WERI-Rb-1 (cell line): ENCODE results near the gene ATXN7L1.

Source experiments
- DNase-seq: peaks from one replicate; pipeline ENCODE4 v3.0.0-alpha.2; 2020
- H3K27ac ChIP-seq: fragments of 250-450 bp; sonication (Bioruptor Pico); 2 replicates; pipeline ENCODE4 v1.5.1; 2020; ENCODE audit warnings: mild to moderate bottlenecking, moderate library complexity
- H3K27me3 ChIP-seq: fragments of 250-450 bp; sonication (Bioruptor Pico); 2 replicates; pipeline ENCODE4 v1.5.1; 2021; ENCODE audit warnings: mild to moderate bottlenecking, low read depth, moderate library complexity; ENCODE audit not compliant: insufficient read depth, severe bottlenecking
- H3K36me3 ChIP-seq: fragments of 250-450 bp; sonication (Bioruptor Pico); 2 replicates; pipeline ENCODE4 v1.5.1; 2020; ENCODE audit warnings: mild to moderate bottlenecking, moderate library complexity
- H3K4me3 ChIP-seq: 2 replicates; pipeline ENCODE4 v1.5.1; 2011; ENCODE audit warnings: low read depth, mild to moderate bottlenecking, control low read depth, low read length
- H3K9me3 ChIP-seq: fragments of 250-450 bp; sonication (Bioruptor Pico); 2 replicates; pipeline ENCODE4 v1.5.1; 2021; ENCODE audit warnings: mild to moderate bottlenecking, moderate library complexity; ENCODE audit not compliant: severe bottlenecking
- TF ChIP-seq, protein P1 (sequence below): IDR thresholded peaks from 2 replicates; pipeline ENCODE4 v1.5.1; 2011; ENCODE audit warnings: low read depth, mild to moderate bottlenecking, control low read depth, inconsistent platforms, low read length

Gene ATXN7L1

DNA sequence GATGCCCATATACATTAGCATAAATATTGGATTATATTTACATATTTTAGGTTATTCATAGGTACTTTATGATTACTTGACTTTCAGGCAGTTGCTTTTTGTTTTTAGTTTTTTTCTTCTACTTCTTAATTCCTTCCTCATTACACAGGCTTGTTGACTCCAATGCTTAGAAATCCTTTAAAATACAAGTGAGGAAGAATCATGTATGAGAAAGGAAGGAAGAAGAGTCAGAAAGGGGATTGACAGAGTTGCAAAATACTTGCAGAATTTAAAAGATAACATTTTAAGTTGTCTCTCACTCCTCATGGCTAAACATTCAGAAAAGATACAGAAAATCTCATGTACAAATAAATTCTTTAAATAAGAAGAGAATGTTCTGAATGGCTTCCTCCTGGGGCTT is 61.9 kb downstream of the ATXN7L1 start:
- no peak overlapping the region for H3K4me3 ChIP-seq
- H3K27ac ChIP-seq: no peak overlapping the region
- TF ChIP-seq, protein P1, sequence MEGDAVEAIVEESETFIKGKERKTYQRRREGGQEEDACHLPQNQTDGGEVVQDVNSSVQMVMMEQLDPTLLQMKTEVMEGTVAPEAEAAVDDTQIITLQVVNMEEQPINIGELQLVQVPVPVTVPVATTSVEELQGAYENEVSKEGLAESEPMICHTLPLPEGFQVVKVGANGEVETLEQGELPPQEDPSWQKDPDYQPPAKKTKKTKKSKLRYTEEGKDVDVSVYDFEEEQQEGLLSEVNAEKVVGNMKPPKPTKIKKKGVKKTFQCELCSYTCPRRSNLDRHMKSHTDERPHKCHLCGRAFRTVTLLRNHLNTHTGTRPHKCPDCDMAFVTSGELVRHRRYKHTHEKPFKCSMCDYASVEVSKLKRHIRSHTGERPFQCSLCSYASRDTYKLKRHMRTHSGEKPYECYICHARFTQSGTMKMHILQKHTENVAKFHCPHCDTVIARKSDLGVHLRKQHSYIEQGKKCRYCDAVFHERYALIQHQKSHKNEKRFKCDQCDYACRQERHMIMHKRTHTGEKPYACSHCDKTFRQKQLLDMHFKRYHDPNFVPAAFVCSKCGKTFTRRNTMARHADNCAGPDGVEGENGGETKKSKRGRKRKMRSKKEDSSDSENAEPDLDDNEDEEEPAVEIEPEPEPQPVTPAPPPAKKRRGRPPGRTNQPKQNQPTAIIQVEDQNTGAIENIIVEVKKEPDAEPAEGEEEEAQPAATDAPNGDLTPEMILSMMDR: no peak
- no peaks in the 10 kb centered on the region for H3K27me3 ChIP-seq
- DNase-seq: no peak
- H3K36me3 ChIP-seq: no peaks in the 10 kb centered on the region
- no peaks in the 10 kb centered on the region for H3K9me3 ChIP-seq

DNA sequence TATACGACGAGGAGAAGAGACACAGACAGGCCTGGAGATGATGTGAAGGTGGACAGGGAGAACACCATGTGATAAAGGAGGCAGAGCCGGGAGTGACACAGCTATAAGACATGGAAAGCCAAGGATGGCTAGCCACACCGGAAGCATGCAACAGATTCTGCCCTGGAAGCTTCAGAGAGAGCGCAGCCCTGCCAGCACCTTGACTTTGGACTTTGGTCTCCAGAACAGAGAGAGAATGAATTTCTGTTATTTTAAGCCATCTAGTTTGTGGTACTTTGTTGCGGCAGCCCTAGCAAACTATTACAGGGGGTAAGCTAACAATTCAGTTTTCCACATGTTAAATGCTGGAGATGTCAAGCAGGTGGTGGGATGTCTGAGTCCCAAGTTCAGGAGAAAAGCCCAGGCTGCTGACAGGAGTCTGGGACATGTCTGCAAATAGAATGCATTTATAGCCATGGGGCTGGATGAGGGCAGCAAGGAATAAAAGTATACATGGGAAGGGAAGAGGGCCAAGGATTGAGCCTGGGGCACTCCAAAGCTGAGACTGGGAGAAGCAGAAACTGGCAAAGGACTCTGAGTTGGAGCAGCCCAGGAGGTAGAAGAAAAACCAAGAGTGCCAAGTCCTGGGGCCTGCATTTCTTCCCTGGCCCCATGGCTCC is 65.1 kb downstream of the ATXN7L1 start:
- H3K9me3 ChIP-seq: no peaks in the 10 kb centered on the region
- no peaks in the 10 kb centered on the region for H3K36me3 ChIP-seq
- TF ChIP-seq, protein P1: no peak
- DNase-seq: no peak
- no peak overlapping the region for H3K27ac ChIP-seq
- no peak overlapping the region for H3K4me3 ChIP-seq
- no peaks in the 10 kb centered on the region for H3K27me3 ChIP-seq

DNA sequence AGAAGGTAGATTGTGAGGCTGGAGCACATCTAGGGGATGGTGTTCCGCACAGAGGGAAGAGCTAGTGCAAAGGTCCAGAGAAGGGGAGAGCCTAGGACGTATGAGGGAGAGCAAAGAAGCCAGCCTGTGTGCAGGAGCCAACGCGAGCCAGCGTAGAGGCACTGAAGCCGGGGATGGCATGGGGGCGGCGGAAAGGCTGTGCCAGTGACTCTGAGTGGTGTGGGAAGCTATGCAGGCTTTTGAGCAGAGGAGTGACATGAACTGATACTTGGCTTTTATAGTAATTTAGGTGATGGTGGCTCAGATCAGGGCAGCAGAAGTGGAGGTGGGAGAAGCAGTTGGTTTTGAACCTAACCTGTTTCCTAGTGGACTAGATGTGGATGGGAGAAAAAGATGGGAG is 65.8 kb downstream of the ATXN7L1 start:
- H3K27ac ChIP-seq: no peak overlapping the region
- no peak overlapping the region for H3K4me3 ChIP-seq
- TF ChIP-seq, protein P1: no peak
- no peak for DNase-seq
- H3K36me3 ChIP-seq: no peaks in the 10 kb centered on the region
- H3K9me3 ChIP-seq: no peaks in the 10 kb centered on the region
- H3K27me3 ChIP-seq: no peaks in the 10 kb centered on the region

DNA sequence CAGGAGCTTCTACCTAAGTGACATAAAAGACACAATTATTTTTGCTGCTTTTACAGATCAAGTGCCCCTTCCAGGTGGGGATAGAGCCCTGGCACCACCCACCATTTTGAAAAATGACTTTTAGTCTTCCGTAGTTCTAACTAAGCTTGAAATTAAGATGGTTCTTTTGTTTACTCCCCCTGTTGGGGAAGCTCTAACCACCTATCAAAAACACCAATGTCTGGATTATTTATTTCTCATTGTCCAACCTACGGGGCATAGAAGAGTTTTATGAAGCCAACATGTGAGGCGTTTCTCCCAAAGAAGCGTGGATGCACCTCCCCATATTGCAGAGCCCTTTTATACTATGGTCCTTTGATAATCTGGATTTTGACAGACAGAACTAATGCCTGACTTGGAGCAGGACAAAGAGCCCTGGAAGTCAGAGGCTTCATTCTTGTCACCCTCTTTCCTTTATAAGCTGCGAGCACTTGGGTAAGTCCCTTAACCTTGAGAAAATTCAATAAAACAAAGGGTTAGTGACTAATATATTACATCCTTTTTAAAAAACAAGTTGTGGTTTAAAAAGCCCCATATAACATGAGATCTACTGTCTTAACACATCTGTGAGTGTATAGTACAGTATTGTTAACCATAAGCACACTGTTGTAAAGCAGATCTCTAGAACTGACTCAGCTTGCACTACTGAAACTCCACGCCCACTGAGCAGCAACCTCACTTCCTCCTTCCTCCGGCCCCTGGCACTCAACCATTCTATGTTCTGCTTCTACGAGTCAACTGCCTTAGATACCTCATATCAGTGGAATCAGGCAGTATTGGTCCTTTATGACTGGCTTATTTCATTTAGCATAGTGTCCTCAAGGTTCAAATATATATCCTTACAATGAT is 67.5 kb downstream of the ATXN7L1 start:
- Histone ChIP-seq H3K4me3 (no peak overlapping the region), H3K9me3 (no peaks in the 10 kb centered on the region), H3K27me3 (no peaks in the 10 kb centered on the region), H3K36me3 (no peaks in the 10 kb centered on the region), H3K27ac (no peak overlapping the region)
- TF ChIP-seq, protein P1: no peak
- DNase-seq: no peak

DNA sequence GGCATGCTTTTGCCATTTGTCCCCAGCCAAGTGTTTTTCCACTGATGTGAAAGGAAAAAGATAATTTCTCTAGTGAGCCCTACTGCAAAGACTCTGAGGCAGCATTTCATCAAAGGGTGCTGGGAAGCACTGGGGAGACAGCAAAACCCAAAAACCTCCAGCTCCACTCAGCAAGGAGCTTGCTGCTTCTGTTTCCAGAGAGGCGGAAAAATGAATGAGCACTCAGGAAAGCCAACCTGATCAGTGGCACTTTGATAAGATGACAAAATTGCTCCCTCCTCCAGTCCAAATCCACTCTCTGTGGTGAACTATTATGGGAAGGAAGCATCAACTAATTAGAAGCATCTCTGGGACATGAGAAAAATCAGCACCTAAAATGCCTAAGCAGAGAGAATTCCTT is 68.2 kb downstream of the ATXN7L1 start:
- DNase-seq: no peak
- no peak overlapping the region for H3K4me3 ChIP-seq

More for the DNA sequence above, 68.2 kb downstream of the ATXN7L1 start:
- TF ChIP-seq, protein P1: no peak
- no peak overlapping the region for H3K27ac ChIP-seq
- no peaks in the 10 kb centered on the region for H3K36me3 ChIP-seq
- H3K9me3 ChIP-seq: no peaks in the 10 kb centered on the region
- no peaks in the 10 kb centered on the region for H3K27me3 ChIP-seq
